DOHH2 (cell line): ENCODE data around the gene SERTAD2.

ENCODE experiments used
- H3F3A ChIP-seq: fragments of 200-600 bp; sonication (generic), shearing (Covaris generic); 2 replicates; pipeline ENCODE4 v1.6.0; 2016; ENCODE audit warnings: antibody characterized with exemption, mild to moderate bottlenecking; ENCODE audit not compliant: control insufficient read depth, insufficient read depth
- H3K27ac ChIP-seq: fragments of 200-600 bp; sonication (generic); 2 replicates; pipeline ENCODE4 v1.5.1; 2014; ENCODE audit warnings: low read depth, mild to moderate bottlenecking, low read length, moderate library complexity
- H3K27me3 ChIP-seq: fragments of 200-600 bp; sonication (generic); 2 replicates; pipeline ENCODE4 v1.6.1; 2014; ENCODE audit warnings: mild to moderate bottlenecking, low read length, mixed read lengths; ENCODE audit not compliant: control insufficient read depth
- H3K36me3 ChIP-seq: fragments of 200-600 bp; sonication (generic); 2 replicates; pipeline ENCODE4 v1.6.1; 2014; ENCODE audit warnings: mild to moderate bottlenecking, low read length, moderate library complexity, mixed read lengths; ENCODE audit not compliant: control insufficient read depth
- H3K4me1 ChIP-seq: fragments of 200-600 bp; sonication (generic); 2 replicates; pipeline ENCODE4 v1.6.1; 2014; ENCODE audit warnings: mild to moderate bottlenecking, low read length, mixed read lengths; ENCODE audit not compliant: control insufficient read depth
- H3K4me2 ChIP-seq: fragments of 200-600 bp; sonication (generic); 2 replicates; pipeline ENCODE4 v1.6.0; 2014; ENCODE audit warnings: mild to moderate bottlenecking, low read length, moderate library complexity
- H3K4me3 ChIP-seq: fragments of 200-600 bp; sonication (generic); 2 replicates; pipeline ENCODE4 v1.5.1; 2014; ENCODE audit warnings: mild to moderate bottlenecking, low read length, mixed read lengths
- H3K79me2 ChIP-seq: fragments of 200-600 bp; sonication (generic); 2 replicates; pipeline ENCODE4 v1.6.1; 2014; ENCODE audit warnings: mild to moderate bottlenecking, low read length, mixed read lengths; ENCODE audit not compliant: control insufficient read depth
- H3K9me2 ChIP-seq: fragments of 200-600 bp; sonication (generic); replicated peaks from 2 replicates; pipeline ENCODE4 v1.6.1; 2014; ENCODE audit warnings: mild to moderate bottlenecking, low read length, mixed read lengths; ENCODE audit not compliant: control insufficient read depth
- H3K9me3 ChIP-seq: fragments of 200-600 bp; sonication (generic); 2 replicates; pipeline ENCODE4 v1.6.1; 2014; ENCODE audit warnings: antibody characterized with exemption, low read length, mixed read lengths; ENCODE audit not compliant: control insufficient read depth, insufficient read depth
- H4K20me1 ChIP-seq: fragments of 200-600 bp; sonication (generic); 2 replicates; pipeline ENCODE4 v1.6.0; 2014; ENCODE audit warnings: low read depth, mild to moderate bottlenecking, antibody characterized with exemption, low read length, moderate library complexity; ENCODE audit not compliant: control insufficient read depth, insufficient read depth
- CTCF ChIP-seq: fragments of 200-600 bp; sonication (generic); IDR thresholded peaks from one replicate; pipeline ENCODE4 v1.5.1; 2014; ENCODE audit warnings: antibody characterized with exemption, mild to moderate bottlenecking, low read depth, low read length; ENCODE audit not compliant: poor library complexity, severe bottlenecking
- EZH2phosphoT487 ChIP-seq: fragments of 200-600 bp; sonication (generic); IDR thresholded peaks from 2 replicates; pipeline ENCODE4 v1.6.1; 2017; ENCODE audit warnings: borderline replicate concordance, mild to moderate bottlenecking, antibody characterized with exemption, low read length, moderate library complexity, mixed read lengths

The SERTAD2 gene

GRCh38 chr2:64607381-64608304, 46.1 kb downstream of the SERTAD2 start:
- H3K36me3 ChIP-seq = no peaks in the 10 kb centered on the region
- no peaks in the 10 kb centered on the region for H4K20me1 ChIP-seq
- no peak overlapping the region for H3K27ac ChIP-seq
- no peak for TF ChIP-seq CTCF
- no peak for TF ChIP-seq EZH2phosphoT487
- 0 out of 2 replicates have a peak overlapping the region, but pooled peaks have one; percentile 9 for H3K4me3 ChIP-seq
- H3K79me2 ChIP-seq = no peaks in the 10 kb centered on the region
- peaks cover 27% of the 10 kb centered on the region for H3K4me1 ChIP-seq
- no peaks in the 10 kb centered on the region for H3K9me2 ChIP-seq
- peaks cover 6% of the 10 kb centered on the region for H3K27me3 ChIP-seq
- H3F3A ChIP-seq = no peaks in the 10 kb centered on the region
- no peaks in the 10 kb centered on the region for H3K9me3 ChIP-seq
- peak overlapping the region; percentile 33 for H3K4me2 ChIP-seq

- Histone ChIP-seq H3K27ac (no peak overlapping the region), H3K79me2 (no peaks in the 10 kb centered on the region), H3K4me2 (peak overlapping the region; percentile 33), H3K9me2 (no peaks in the 10 kb centered on the region), H3K4me3 (peak overlapping the region; percentile 9; the same call in 1 of the 2 replicates), H3K9me3 (no peaks in the 10 kb centered on the region), H3K36me3 (no peaks in the 10 kb centered on the region), H3K27me3 (peaks cover 6% of the 10 kb centered on the region), H4K20me1 (no peaks in the 10 kb centered on the region), H3K4me1 (peaks cover 27% of the 10 kb centered on the region), H3F3A (no peaks in the 10 kb centered on the region)
- TF ChIP-seq EZH2phosphoT487 (no peak), CTCF (no peak)
Measured at GRCh38 chr2:64606479-64607363, 47.0 kb downstream of the SERTAD2 start.

- H3K27me3 ChIP-seq = peaks cover 6% of the 10 kb centered on the region
- no peak overlapping the region for H3K27ac ChIP-seq
- no peak overlapping the region for H3K4me3 ChIP-seq
- H3K4me1 ChIP-seq = peaks cover 27% of the 10 kb centered on the region
- TF ChIP-seq EZH2phosphoT487 = no peak
- TF ChIP-seq CTCF = no peak
- no peaks in the 10 kb centered on the region for H3K9me3 ChIP-seq
- H4K20me1 ChIP-seq = no peaks in the 10 kb centered on the region
- H3K36me3 ChIP-seq = no peaks in the 10 kb centered on the region
- H3K79me2 ChIP-seq = no peaks in the 10 kb centered on the region
- H3K9me2 ChIP-seq = no peaks in the 10 kb centered on the region
- no peaks in the 10 kb centered on the region for H3F3A ChIP-seq
- H3K4me2 ChIP-seq = no peak overlapping the region
Measured at GRCh38 chr2:64605991-64606478, 47.7 kb downstream of the SERTAD2 start.
